GM18511 (cell line): ENCODE results near the gene KANK3.

Experiments used
- ATAC-seq: cut with Tn5 transposase; IDR thresholded peaks from one replicate; pipeline ENCODE4 v1.9.1; 2021; ENCODE audit warnings: mild to moderate bottlenecking, moderate library complexity; ENCODE audit not compliant: unreplicated experiment

KANK3 gene

DNA sequence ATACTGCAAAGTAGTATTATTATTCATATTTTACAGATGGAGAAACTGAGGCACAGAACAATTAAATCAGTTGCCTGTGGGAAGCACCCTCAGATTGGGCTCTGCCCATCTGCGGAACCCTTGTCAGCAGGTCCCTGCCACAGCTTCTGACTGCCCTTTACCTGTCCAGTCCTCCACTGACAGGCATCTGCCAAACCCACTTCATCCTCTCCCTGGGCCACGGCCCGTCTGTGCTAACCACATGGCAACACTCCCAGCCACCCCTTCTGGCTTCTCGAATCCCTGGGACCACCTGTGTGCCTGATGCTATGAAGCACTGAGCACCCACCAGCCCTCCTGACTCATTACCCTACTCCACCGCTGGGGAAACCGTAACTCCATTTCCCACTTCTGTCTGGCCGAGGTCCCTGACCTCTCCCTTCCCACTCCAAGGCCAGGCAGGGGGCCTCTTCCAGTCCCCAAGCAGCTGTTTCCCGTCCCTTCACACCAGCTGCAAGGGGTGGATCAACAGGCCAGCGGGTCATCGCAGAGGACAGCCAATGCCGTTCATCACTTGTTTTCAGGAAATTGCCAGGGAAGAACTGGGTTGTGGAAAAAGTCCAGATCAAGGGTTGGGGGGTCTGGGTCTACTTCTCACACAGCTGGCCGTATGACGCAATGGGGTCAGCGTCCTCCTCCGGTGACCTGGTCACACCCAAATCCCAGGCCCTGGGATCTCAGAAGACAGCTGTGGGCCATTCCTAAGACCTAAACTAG is 2.5 kb downstream of the KANK3 start:
- no peak for ATAC-seq

DNA sequence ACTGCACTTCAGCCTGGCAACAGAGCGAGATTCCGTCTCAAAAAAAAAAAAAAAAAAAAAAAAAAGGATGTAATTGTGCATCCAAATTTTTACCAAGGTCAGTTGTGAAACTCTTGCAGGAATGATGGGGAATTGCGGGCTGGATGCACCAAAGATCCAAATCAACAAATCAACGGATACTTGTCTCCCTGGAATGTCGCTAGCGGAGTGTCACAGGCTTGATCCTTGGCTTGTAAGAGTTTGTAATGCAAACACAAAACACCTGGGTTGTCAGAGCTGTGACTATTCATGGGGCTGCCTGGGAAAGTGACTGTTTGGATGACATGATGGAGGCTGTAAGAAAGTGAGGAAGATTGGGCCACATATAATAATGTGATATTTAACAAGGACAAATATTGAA is 4.2 kb downstream of the KANK3 start:
- no peak for ATAC-seq

DNA sequence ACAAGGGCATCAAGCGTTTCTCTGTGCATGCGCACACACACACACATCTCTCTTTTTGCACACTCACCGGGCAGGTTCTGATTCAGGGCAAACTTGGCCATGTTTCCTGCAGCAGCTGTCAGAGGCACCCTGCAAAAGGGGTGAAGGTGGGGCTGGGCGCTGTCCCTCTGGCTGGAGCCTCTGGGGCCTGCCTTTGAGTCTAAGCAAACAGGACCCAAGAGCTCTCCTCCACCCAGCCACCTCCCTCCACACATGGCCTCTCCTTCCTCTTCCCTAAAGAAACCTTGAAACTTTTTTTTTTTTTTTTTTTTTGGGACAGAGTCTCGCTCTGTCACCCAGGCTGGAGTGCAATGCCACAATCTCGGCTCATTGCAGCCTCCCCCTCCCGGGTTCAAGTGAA is 5.3 kb downstream of the KANK3 start:
- ATAC-seq: no peak

DNA sequence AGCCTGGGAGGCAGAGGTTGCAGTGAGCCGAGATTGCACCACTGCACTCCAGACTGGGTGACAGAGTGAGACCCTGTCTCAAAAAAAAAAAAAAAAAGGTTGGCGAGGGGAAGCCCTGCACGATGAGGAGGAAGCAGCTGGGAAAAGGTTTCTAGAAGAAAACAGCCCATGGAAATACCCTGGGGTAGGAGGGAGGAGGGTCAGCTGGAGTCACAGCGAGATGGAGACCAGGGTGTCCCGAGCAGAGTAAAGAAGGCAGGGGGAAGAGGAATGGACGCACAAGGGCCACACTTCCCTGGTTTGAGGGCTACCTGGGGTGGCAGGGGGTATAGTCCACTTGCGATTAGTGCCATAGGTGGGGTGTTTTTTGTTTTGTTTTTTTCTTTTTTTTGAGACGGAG is 6.4 kb downstream of the KANK3 start:
- no peak for ATAC-seq

DNA sequence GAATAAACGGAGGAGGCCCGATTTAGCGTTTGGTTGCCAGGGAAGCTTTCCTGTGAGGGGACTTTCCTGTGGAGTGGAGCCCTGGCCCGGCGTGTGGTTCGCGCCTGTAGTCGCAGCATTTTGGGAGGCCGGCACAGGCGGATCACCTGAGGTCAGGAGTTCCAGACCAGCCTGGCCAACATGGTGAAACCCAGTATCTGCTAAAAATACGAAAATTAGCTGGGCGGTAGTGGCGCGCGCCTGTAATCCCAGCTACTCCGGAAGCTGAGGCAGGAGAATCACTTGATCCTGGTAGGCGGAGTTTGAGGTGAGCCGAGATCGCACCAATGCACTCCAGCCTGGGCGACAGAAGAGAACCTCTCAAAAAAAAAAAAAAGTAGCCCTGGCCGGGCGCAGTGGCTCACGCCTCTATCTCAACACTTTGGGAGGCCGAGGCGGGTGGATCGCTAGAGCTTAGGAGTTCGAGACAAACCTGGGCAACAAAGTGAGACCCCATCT is 6.9 kb downstream of the KANK3 start:
- ATAC-seq: peak; percentile 12

DNA sequence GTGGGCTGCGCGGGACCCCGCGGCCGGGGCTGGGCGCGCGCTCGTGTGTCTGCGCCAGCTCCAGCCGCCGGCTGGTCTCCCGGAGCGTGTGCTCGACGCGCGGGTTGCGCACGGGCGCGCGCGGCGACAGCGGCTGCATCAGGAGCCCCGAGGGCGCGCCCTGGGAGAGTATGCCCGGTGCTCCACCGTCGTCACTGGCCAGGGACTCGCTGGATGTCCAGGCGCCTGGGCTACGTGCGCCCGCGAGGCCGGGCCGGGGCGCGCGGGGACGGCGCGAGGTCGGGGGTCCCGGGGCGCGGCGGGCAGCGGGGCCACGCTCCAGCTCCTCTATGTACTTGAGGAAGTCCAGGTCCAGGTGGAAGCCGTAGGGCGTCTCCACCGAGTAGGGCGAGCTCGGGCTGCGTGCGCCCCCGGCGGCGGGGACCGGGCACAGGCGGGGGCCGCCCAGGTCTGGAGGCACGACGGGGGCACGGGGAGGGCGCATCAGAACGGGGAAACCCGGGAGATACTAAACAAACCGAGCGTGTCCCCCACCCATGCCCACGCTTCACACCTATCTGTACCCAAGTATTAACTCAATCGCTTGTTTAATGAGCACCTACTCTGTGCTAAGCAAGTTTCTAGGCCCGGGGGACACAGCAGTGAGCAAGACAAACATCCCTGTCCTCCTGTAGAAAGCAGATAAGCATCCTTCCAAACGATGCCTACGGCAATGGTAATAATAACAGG is 7.6 kb downstream of the KANK3 start:
- ATAC-seq: peak; percentile 68

DNA sequence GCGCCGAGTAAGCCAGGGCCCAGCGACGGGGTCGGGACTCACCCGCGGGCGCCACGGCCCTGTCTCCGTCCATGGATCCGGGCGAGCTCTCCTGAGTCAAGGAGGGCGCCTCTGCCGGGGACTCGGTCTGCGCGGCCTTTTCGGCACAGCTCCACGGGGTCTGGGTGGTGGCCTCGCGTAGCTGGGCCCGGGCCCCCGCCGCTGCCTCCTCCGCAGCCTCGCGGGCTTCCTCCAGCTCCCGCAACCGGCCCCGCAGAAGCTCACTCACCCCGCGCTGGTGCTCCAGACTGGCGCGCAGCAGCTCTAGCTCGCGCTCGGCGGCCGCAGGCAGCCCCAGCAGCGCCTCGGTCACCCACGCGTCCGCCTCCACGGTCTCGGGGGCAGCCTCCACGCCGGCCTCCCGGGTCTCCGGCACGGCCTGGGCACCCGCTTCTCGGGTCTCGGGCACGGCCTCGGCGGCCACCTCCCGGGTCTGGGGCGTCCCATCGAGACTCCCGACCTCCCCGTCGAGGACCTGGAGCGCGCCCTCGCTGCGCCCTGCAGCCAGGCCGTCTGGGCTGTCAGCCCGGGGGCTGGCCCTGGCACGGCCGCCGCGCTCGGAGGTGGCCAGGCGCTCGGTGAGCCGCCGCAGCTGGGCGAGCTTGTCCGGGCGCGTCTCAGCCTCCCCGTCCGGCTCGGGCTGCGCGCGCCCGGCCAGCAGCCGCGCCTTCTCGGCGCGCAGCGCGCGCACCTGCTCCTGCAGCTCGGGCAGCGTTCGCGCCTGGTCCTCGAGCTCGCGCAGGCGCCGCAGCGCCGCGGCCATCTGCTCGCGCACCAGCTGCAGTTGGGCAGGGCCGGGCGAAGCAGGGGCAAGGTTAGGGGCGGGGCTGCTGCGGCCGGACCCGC is 8.4 kb downstream of the KANK3 start:
- ATAC-seq: peak; percentile 61

DNA sequence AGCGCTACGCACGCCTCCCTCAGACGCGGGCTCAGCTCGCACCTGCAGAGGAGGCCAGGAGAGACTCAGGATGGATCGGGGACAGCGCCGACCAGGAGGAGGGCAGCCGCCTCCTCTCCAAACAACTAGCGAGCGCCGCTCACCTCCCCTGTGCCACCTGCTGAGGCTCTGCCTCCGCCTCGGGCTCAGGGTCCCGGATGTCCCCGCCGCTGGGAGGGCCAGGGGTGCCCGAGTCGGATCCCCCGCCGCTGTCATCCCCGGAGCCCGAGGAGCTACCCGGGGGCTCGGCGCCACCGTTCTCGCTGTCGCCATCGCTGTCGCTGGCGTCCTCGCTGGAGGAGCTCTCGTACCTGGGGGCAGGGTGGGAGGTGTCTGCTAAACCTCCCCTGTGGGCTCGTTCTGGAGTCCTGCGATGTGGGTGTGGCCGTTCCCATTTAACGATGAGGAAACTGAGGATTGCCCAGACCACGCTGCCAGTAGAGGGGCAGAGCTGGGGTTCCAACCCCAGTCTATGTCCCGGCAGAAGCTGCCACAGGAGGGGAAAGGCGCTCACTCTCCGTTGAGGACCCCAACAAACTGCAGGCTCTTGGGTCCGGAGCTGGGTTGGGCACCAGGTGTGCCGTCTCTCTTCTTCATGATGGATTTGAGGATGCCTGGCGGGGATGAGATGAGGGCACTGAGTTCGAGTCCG is 9.2 kb downstream of the KANK3 start:
- ATAC-seq: no peak

DNA sequence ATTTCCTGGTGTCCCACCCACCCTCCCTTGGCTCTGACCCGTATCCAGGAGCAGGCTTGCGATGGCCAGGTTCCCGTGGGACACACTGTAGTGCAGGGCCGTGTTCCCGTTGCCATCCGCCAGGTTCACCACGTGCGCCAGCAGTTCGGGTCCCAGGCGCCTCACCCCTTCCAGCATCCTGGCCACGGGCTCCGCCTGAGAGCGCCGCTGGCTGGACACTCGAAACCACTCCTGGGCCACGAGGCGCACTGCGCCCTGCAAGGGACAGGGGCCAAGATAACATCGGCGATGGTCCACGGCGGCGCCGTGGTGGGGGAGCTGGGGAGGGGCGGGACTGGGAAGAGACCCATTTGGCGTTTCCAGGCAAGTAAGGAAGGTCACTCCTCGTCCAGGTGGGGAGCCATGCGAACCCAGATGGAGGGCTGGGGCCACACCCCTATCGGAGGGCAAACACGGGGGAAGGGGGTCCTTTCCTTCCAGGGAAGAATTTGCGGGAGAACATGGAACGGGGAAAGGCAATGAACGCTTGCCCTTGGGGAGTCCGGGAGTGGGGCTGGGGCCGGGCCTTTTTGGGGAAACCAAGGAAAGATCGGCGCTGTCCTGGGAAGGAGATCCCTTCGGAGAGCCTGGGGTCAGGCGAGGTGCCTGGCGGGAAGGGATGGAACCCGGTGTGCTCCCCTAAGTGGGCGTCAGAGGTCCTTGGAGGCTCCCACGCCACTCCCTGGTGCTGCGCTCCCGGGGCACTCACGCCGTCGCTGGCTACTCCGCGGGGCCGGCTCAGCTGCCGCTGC is 9.9 kb downstream of the KANK3 start:
- ATAC-seq: no peak

DNA sequence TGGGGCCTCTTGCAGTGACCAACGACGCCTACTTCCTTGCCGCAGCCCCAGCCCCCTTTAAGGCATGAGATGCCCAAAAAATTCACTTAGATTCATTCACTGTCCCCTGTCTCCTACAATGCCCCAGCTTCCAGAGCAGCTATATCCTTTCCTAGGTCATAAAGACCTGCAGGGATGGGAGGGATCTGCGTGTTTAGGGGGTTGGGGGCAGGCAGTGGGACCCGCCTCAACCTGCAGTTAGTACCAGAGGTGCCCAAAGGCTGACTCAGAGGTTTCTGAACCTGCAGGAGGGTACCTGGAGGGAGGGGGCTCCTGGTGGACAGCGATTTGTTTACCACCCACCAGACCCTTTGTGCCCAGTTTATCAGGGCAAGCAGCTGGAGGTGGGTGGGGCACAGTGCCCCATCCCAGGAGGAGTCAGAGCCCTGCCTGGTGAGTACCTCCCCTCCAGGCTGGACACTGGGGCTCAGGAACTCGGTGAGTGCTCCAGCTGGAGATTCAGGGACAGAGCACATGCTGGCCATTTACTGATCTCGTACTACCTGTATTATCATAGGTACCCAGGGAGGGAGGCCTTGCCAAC is 11.7 kb downstream of the KANK3 start:
- no peak for ATAC-seq

DNA sequence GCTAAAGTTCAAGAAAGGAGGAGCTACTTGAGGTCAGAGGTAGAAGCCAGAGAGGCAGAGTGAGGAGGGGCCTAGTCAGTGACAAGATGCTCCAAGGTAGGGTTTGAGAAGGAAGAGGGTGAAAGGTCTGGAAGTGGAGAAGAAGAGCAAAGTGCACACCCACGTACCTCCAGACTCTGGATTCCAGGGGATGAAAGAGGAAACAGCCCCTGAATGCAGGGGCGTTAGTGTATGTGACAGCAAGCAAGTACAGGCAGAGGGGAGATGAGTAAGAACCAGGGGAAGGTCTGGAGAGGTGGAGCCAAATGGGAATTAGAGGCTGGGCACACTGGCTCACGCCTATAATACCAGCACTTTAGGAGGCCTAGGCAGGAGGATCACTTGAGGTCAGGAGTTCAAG is 13.1 kb downstream of the KANK3 start:
- no peak for ATAC-seq

DNA sequence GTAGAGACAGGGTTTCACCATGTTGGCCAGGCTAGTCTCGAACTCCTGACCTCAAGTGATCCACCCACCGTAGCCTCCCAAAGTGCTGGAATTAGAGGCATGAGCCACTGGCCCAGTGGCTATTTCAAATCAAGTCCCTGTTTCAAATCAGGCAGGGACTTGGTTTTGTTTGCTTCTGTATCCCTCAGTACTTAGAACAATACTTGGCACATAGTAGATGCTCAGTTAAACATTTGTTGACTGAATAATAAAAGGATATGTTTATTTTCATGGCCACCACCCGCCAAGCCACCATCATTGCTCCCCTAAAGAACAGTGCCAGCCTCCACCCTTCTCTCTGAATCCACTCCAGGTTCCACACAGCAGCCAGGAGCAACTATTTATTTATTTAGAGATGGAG is 17.6 kb downstream of the KANK3 start:
- ATAC-seq: no peak

DNA sequence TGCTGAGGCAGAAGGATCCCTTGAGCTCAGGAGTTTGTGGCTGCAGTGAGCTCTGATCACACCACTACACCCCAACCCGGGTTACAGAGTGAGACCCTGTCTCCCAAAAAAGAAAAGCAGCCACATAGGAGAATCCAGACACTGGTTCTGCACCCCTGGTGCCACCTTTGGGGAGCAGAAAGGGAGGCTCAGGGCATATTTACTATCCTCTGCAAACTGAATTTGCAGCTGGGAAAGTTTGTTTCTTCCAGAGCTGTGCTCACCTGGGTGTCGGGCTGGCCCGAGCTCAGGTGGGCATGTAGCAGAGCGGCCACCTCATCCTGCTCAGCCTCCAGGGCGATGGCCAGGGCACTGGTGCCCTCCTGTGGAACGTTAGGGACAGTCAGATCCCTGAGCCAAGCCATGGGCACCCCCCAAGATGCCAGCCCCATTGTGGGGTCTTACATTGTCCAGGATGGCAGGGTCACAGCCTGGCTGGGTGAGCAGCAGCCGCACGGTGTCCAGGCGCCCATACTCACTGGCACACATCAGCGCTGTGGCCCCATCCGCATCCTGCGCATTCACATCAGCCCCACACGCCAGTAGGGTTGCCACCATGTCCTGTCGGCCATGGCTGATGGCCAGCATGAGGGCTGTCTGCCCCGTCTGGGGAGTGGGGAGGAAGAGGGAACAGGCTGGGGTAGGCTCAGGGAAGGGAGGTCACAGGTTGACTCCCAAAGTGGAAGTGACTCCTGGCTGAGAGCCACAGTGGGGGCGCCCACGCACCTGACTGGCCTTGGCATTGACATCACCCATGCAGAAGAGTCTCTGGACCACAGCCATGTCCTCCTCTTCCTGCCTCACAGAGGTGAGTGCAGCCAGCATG is 18.6 kb downstream of the KANK3 start:
- no peak for ATAC-seq

DNA sequence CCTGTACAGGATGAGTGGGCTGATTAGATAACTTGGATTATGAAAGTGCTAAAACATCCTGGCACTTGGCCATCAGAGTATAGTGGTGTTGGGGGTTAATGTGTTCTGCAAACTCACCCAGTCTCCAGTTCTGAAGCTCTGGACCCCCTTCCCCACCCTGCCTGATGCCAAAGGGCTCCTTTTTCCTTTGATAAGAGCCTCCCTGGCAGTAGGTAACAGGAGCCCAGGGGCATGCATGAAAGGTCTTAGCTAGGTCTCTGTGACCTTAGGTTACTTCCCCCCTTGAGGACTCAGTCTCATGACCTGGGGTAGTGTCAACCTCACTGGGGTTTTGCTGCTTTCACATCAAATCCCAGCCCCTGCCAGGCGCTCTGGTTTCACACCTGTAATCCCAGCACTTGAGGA is 19.3 kb downstream of the KANK3 start:
- no peak for ATAC-seq

DNA sequence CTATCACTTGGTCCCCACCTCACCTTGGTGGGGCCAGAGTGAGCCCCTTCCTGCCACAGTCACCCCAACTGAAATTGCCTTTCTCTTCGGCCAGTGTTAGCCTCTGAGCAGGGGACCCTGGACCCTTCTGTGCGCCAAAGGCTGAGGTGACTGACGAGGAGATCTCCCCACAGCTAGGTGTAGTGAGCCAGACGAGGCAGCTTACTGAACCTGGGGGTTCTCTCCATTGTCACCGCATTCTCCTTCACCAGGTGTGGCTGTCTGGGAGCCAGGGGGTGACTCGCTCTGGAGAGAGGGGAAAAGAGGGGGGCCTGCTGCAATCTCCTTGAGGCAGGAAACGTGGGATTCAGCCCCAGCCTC is 20.4 kb downstream of the KANK3 start:
- no peak for ATAC-seq

DNA sequence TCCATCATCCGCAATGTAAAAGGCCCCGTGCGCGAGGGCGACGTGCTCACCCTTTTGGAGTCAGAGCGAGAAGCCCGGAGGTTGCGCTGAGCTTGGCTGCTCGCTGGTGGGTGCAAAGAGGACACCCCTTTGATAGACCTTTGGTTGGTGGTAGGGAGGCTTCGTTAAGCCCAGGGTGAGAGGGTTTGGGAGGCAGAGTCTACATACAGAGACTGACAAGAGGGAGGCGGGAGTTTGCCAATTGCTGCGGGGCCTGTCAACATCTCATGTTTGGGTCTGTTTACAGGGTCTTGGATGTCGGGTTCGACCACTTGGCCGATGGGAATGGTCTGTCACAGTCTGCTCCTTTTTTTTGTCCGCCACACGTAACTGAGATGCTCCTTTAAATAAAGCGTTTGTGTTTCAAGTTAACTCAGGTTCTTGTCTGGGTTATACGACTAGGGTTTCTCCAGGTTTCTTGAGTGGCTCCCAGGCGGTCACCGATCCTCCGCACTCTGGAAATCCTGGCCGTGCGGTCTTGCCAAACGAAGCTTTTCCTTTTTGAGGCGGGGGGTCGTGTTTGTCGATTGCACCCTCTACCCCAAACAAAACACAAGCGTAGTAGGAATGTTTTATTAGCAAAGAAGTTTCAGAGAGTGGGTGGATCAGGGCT is 20.9 kb downstream of the KANK3 start:
- no peak for ATAC-seq

DNA sequence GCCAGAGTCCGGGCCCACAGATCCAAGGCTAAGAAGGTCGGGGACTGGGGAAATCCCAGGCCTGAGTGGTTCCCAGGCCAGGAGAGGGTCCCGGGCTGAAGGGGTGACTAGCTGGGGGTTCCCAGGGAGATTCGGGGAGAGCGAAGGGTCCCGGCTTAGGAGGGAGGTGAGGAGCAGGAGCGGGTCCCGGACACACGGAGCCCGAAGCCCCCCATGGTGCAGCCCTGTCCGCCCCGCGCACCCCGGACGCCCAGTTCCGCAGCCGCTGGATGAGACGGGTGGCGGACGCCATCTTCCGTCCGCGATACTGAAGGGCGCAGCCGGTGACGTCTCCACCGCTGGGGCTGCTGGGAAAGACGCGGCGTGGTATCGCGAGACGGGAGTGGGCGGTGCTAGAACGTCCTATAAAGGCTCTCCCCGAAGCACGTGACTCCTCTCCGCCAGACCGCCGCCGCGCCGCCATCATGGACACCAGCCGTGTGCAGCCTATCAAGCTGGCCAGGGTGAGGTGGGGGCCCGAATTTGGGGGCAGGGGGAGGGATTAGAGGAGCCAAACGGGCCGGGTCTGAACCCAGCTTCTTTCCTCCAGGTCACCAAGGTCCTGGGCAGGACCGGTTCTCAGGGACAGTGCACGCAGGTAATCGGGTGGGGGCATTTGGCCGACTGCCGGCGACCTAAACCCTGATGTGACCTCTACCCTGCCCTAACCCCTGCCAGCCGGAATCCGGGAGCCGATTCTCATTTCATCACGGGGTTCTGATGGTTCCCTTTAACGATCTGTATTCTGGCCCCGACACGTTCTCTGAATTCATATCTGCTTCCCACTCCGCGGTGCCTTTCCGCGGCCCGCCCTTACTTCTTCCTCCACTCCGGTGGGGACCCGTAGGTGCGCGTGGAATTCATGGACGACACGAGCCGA is 21.7 kb downstream of the KANK3 start, which contains the start of the genes NDUFA7 and RPS28:
TSS of gene NDUFA7 (minus strand) at position 309 of the 919 bp plus-strand sequence. CDS start at position 292, 17 bp downstream.
TSS of gene RPS28 (plus strand) at position 430 of the 919 bp plus-strand sequence. CDS start at position 465, 35 bp downstream.
- peak; percentile 88 for ATAC-seq
